OCI-LY3 (cell line): ENCODE measurements around the gene POM121L2.

Source experiments
- H2AFZ ChIP-seq: fragments of 200-600, 300-600 bp; shearing (Covaris generic); 2 replicates; pipeline ENCODE4 v1.6.0; 2014; ENCODE audit warnings: antibody characterized with exemption, low read depth, low read length
- H3K27ac ChIP-seq: fragments of 200-600, 300-600 bp; sonication (generic); 2 replicates; pipeline ENCODE4 v1.5.1; 2014; ENCODE audit warnings: mild to moderate bottlenecking, low read length, moderate library complexity, mixed read lengths
- H3K27me3 ChIP-seq: fragments of 200-600, 300-600 bp; sonication (generic); 2 replicates; pipeline ENCODE4 v1.6.1; 2014; ENCODE audit warnings: low read depth, low read length, mixed read lengths
- H3K36me3 ChIP-seq: fragments of 200-600, 300-600 bp; sonication (generic); replicated peaks from 2 replicates; pipeline ENCODE3; 2014; ENCODE audit warnings: low read depth, low read length, mixed read lengths
- H3K4me1 ChIP-seq: fragments of 300-600, 200-600 bp; sonication (generic); 2 replicates; pipeline ENCODE4 v1.6.1; 2014; ENCODE audit warnings: low read length, mixed read lengths
- H3K4me2 ChIP-seq: fragments of 200-600, 300-600 bp; sonication (generic); 2 replicates; pipeline ENCODE4 v1.6.1; 2014; ENCODE audit warnings: low read length, mixed read lengths
- H3K4me3 ChIP-seq: fragments of 300-600, 200-600 bp; sonication (generic); 2 replicates; pipeline ENCODE4 v1.5.1; 2014; ENCODE audit warnings: antibody characterized with exemption, mild to moderate bottlenecking, low read length, moderate library complexity
- H3K79me2 ChIP-seq: fragments of 300-600, 200-600 bp; shearing (Covaris generic); 2 replicates; pipeline ENCODE4 v1.6.1; 2014; ENCODE audit warnings: mild to moderate bottlenecking, low read length, mixed read lengths
- H3K9ac ChIP-seq: fragments of 300-600, 200-600 bp; shearing (Covaris generic); 2 replicates; pipeline ENCODE4 v1.6.0; 2014; ENCODE audit warnings: mild to moderate bottlenecking, low read length, moderate library complexity
- H3K9me3 ChIP-seq: fragments of 200-600, 300-600 bp; shearing (Covaris generic); 2 replicates; pipeline ENCODE4 v1.6.1; 2014; ENCODE audit warnings: low read length, mixed read lengths; ENCODE audit not compliant: insufficient read depth
- H4K20me1 ChIP-seq: fragments of 200-600, 300-600 bp; sonication (generic); 2 replicates; pipeline ENCODE4 v1.6.1; 2016; ENCODE audit warnings: low read length, mixed read lengths; ENCODE audit not compliant: insufficient read depth
- CTCF ChIP-seq: fragments of 200-600, 300-600 bp; sonication (generic); IDR thresholded peaks from 2 replicates; pipeline ENCODE4 v1.5.1; 2014; ENCODE audit warnings: antibody characterized with exemption, low read length, low read depth
- EZH2phosphoT487 ChIP-seq: fragments of 200-600 bp; shearing (Covaris generic); IDR thresholded peaks from 2 replicates; pipeline ENCODE4 v1.6.1; 2018; ENCODE audit warnings: antibody characterized with exemption, mixed run types, low read depth

Gene POM121L2

DNA sequence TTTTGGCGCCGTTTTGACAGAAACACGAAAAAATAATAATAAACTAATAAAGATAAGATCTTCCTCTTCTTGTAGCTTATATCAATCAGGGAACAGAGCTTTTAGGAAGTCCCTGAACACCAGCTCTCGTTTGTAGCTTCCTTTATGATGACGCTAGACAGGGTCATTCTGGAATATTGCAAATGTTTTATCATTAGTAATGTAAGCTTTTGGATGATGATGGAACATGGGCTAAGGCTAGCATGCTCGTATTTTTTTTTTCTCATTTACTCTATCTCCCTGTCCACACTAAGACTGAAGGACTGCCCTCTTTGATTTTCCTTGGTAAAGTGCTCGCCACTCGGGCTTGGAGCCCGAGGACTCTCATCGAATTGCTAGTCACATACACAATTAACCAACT lies 22.1 kb upstream of the POM121L2 start:
- Histone ChIP-seq H3K4me2 (no peak overlapping the region), H3K9ac (no peak overlapping the region), H3K79me2 (no peaks in the 10 kb centered on the region), H3K9me3 (no peaks in the 10 kb centered on the region), H3K4me1 (no peaks in the 10 kb centered on the region), H3K27me3 (no peaks in the 10 kb centered on the region), H2AFZ (no peak overlapping the region), H4K20me1 (no peaks in the 10 kb centered on the region), H3K27ac (no peak overlapping the region), H3K4me3 (no peak overlapping the region), H3K36me3 (no peaks in the 10 kb centered on the region)
- TF ChIP-seq EZH2phosphoT487 (no peak), CTCF (no peak)

GRCh38 chr6:27333642-27334040 lies 21.6 kb upstream of the POM121L2 start:
- Histone ChIP-seq H2AFZ (no peak overlapping the region), H3K36me3 (no peaks in the 10 kb centered on the region)

GRCh38 chr6:27332692-27333641 lies 20.9 kb upstream of the POM121L2 start:
- H4K20me1 ChIP-seq = no peaks in the 10 kb centered on the region
- no peaks in the 10 kb centered on the region for H3K36me3 ChIP-seq
- no peaks in the 10 kb centered on the region for H3K79me2 ChIP-seq
- no peaks in the 10 kb centered on the region for H3K9me3 ChIP-seq
- no peaks in the 10 kb centered on the region for H3K27me3 ChIP-seq
- no peak overlapping the region for H3K4me3 ChIP-seq
- no peak overlapping the region for H3K9ac ChIP-seq
- TF ChIP-seq EZH2phosphoT487 (no peak), CTCF (no peak)
- H3K27ac ChIP-seq = no peak overlapping the region
- no peak overlapping the region for H3K4me2 ChIP-seq
- no peaks in the 10 kb centered on the region for H3K4me1 ChIP-seq
- H2AFZ ChIP-seq = no peak overlapping the region

More at GRCh38 chr6:27333642-27334040, 21.6 kb upstream of the POM121L2 start:
- Histone ChIP-seq H3K27me3 (no peaks in the 10 kb centered on the region), H3K27ac (no peak overlapping the region), H4K20me1 (no peaks in the 10 kb centered on the region), H3K79me2 (no peaks in the 10 kb centered on the region), H3K4me2 (no peak overlapping the region), H3K4me1 (no peaks in the 10 kb centered on the region), H3K9ac (no peak overlapping the region), H3K4me3 (no peak overlapping the region), H3K9me3 (no peaks in the 10 kb centered on the region)
- no peak for TF ChIP-seq EZH2phosphoT487
- no peak for TF ChIP-seq CTCF

GRCh38 chr6:27327023-27327738 lies 15.1 kb upstream of the POM121L2 start:
- no peak for TF ChIP-seq EZH2phosphoT487
- TF ChIP-seq CTCF = no peak
- H3K4me1 ChIP-seq = no peaks in the 10 kb centered on the region
- H3K27ac ChIP-seq = no peak overlapping the region
- no peaks in the 10 kb centered on the region for H4K20me1 ChIP-seq
- no peak overlapping the region for H3K9ac ChIP-seq
- H2AFZ ChIP-seq = no peak overlapping the region
- H3K4me2 ChIP-seq = no peak overlapping the region
- no peaks in the 10 kb centered on the region for H3K27me3 ChIP-seq
- H3K79me2 ChIP-seq = no peaks in the 10 kb centered on the region
- H3K4me3 ChIP-seq = no peak overlapping the region
- no peaks in the 10 kb centered on the region for H3K36me3 ChIP-seq
- H3K9me3 ChIP-seq = no peaks in the 10 kb centered on the region
